Astrocyte (in vitro differentiated cells and primary cell): ENCODE measurements around the gene RNF212.

Source experiments
- EZH2 ChIP-seq: IDR thresholded peaks from 2 replicates; pipeline ENCODE4 v1.6.1; 2012; ENCODE audit warnings: mild to moderate bottlenecking, low read length, inconsistent platforms; ENCODE audit not compliant: insufficient read depth
- TF ChIP-seq, protein P1 (sequence below): IDR thresholded peaks from 2 replicates; pipeline ENCODE4 v1.5.1; 2011; ENCODE audit warnings: low read depth, mild to moderate bottlenecking, inconsistent platforms, low read length, moderate library complexity; ENCODE audit not compliant: insufficient read depth

DNA sequence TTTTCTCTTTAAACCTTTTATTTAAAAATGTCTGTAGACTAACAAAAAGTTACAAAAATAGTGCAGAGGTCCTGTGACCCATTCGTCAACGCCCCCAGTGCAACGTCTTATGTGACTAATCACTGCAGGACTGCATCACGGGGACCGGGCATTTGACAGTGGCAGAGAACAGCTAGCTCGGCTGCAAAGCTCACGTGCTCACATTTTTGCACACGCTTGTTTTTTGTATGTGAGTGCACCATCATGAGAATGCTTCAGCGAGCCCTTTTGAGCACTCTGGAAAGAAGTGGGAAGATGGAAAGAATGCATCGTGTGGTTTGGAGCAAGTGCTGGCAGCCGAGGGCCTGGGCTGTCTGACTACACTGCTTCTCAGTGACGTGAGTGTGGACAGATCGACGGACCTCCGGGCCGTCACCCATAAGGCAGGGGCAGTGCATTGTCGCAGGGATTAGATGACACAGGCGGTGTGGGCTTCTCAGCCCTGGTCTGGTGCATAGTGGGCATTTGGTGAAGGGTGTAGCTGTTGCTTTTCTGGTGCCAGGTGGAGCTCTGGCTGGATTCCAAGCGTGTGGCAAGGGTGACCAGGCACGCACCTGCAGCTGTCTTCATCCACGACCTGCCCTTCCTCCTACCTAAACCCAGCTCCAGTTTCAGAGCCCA lies 41.3 kb upstream of the RNF212 start:
- TF ChIP-seq, protein P1, sequence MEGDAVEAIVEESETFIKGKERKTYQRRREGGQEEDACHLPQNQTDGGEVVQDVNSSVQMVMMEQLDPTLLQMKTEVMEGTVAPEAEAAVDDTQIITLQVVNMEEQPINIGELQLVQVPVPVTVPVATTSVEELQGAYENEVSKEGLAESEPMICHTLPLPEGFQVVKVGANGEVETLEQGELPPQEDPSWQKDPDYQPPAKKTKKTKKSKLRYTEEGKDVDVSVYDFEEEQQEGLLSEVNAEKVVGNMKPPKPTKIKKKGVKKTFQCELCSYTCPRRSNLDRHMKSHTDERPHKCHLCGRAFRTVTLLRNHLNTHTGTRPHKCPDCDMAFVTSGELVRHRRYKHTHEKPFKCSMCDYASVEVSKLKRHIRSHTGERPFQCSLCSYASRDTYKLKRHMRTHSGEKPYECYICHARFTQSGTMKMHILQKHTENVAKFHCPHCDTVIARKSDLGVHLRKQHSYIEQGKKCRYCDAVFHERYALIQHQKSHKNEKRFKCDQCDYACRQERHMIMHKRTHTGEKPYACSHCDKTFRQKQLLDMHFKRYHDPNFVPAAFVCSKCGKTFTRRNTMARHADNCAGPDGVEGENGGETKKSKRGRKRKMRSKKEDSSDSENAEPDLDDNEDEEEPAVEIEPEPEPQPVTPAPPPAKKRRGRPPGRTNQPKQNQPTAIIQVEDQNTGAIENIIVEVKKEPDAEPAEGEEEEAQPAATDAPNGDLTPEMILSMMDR: no peak
- TF ChIP-seq EZH2: no peak
